GM12878 (cell line): ENCODE data around the gene SECTM1.

Source experiments
- CHD2 ChIP-seq: IDR thresholded peaks from 2 replicates; pipeline ENCODE4 v1.6.1; 2011; ENCODE audit warnings: low read depth, low read length, improper control_type of control experiment, borderline replicate concordance
- NR2C2 ChIP-seq: IDR thresholded peaks from 2 replicates; pipeline ENCODE4 v1.6.1; 2011; ENCODE audit warnings: borderline replicate concordance, low read depth; ENCODE audit not compliant: control insufficient read depth, insufficient read length
- TF ChIP-seq, protein P1 (sequence below): IDR thresholded peaks from 2 replicates; pipeline ENCODE4 v1.6.1; 2012; ENCODE audit warnings: low read depth, low read length, improper control_type of control experiment
- TF ChIP-seq, protein P2 (sequence below), 3 experiments: IDR thresholded peaks in 2 of 3; conservative IDR thresholded peaks in 1 of 3; 2 replicates each; pipeline ENCODE4 v1.5.1; 2011; ENCODE audit warnings: low read depth in 3 of 3, low read length in 3 of 3, mild to moderate bottlenecking in 3 of 3, control low read depth in 2 of 3, moderate library complexity in 2 of 3, inconsistent platforms in 1 of 3, mixed read lengths in 1 of 3; ENCODE audit not compliant: control insufficient read depth in 2 of 3, insufficient read depth in 1 of 3; ENCODE audit errors: extremely low read depth in 1 of 3
- TF ChIP-seq, protein P3 (sequence below): IDR thresholded peaks from 2 replicates; pipeline ENCODE4 v1.6.1; 2011; ENCODE audit warnings: borderline replicate concordance, low read depth, mild to moderate bottlenecking, moderate library complexity, low read length; ENCODE audit not compliant: insufficient read depth, poor library complexity, severe bottlenecking
- TF ChIP-seq, protein P4 (sequence below): IDR thresholded peaks from 2 replicates; pipeline ENCODE4 v1.6.1; 2011; ENCODE audit warnings: low read depth, low read length, improper control_type of control experiment, borderline replicate concordance

DNA sequence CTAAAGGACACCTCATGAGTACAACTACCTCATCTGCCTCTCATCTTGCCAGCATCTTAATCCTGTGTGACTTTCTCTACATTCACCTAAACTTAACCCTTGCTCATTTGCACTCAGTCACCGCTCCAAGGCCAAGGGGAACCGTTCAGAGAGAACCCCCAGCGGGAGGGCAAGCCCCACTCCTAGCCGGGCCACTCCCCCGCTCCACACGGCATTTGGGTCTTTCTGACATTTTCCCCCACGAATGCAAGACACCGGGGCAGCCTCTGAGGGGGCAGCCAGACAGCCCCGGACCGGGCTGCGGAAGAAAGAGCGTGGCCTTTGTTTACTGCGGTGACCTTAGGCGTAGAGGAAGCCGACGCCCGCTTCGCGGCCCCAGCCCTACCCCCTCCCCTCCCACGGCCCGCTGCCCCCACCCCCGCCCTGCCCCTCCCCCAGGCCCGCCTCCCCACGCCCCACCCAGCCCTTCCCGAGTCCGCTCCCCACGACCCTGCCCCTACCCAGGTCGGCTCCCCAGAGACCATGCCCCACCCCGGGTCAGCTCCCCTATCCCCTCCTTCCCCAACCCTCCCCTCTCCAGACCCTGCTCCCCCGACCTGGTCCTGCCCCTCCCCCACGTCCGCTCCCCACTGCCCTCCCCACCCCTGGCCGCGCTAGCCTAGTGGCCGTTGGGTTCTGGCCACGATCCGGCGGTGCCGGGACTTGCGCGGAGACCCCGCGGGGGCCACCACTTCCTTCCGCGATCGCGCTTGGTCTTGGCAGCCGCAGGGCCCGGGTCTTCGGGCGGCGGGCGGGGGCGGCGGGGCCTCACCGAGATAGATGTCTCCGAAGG is 60.9 kb downstream of the SECTM1 start:
- TF ChIP-seq NR2C2 (no peak), CHD2 (no peak)
- TF ChIP-seq, protein P1, sequence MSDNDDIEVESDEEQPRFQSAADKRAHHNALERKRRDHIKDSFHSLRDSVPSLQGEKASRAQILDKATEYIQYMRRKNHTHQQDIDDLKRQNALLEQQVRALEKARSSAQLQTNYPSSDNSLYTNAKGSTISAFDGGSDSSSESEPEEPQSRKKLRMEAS, result no peak
- TF ChIP-seq, protein P2, sequence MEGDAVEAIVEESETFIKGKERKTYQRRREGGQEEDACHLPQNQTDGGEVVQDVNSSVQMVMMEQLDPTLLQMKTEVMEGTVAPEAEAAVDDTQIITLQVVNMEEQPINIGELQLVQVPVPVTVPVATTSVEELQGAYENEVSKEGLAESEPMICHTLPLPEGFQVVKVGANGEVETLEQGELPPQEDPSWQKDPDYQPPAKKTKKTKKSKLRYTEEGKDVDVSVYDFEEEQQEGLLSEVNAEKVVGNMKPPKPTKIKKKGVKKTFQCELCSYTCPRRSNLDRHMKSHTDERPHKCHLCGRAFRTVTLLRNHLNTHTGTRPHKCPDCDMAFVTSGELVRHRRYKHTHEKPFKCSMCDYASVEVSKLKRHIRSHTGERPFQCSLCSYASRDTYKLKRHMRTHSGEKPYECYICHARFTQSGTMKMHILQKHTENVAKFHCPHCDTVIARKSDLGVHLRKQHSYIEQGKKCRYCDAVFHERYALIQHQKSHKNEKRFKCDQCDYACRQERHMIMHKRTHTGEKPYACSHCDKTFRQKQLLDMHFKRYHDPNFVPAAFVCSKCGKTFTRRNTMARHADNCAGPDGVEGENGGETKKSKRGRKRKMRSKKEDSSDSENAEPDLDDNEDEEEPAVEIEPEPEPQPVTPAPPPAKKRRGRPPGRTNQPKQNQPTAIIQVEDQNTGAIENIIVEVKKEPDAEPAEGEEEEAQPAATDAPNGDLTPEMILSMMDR (IDR thresholded peaks at IDR 0.05 in 2 of 3, conservative IDR thresholded peaks at IDR 0.05 in 1 of 3; ENCODE audit: control insufficient read depth in 2 of 3, extremely low read depth in 1 of 3, insufficient read depth in 1 of 3, low read depth in 3 of 3, low read length in 3 of 3), result no peak
- TF ChIP-seq, protein P3, sequence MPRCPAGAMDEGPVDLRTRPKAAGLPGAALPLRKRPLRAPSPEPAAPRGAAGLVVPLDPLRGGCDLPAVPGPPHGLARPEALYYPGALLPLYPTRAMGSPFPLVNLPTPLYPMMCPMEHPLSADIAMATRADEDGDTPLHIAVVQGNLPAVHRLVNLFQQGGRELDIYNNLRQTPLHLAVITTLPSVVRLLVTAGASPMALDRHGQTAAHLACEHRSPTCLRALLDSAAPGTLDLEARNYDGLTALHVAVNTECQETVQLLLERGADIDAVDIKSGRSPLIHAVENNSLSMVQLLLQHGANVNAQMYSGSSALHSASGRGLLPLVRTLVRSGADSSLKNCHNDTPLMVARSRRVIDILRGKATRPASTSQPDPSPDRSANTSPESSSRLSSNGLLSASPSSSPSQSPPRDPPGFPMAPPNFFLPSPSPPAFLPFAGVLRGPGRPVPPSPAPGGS, result no peak
- TF ChIP-seq, protein P4, sequence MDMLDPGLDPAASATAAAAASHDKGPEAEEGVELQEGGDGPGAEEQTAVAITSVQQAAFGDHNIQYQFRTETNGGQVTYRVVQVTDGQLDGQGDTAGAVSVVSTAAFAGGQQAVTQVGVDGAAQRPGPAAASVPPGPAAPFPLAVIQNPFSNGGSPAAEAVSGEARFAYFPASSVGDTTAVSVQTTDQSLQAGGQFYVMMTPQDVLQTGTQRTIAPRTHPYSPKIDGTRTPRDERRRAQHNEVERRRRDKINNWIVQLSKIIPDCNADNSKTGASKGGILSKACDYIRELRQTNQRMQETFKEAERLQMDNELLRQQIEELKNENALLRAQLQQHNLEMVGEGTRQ, result no peak
